CD14-positive monocyte (primary cell): ENCODE data around the gene RAPH1. TPM values are rescaled to one million over a fixed set of nuclear protein-coding genes. Genes with fewer than 3 reads are reported as not detected.

Experiments
- DNase-seq, 3 donors: peaks; one replicate each; pipeline ENCODE4 v3.0.0-alpha.2; 2011 to 2022
- H2AFZ ChIP-seq: 2 replicates; pipeline ENCODE4 v1.6.0; 2012; ENCODE audit warnings: mild to moderate bottlenecking, low read depth, low read length, inconsistent platforms; ENCODE audit not compliant: insufficient read depth, poor library complexity, severe bottlenecking
- H3K27ac ChIP-seq, 2 donors: 1 replicate in 1 of 2; 2 replicates in 1 of 2; pipeline ENCODE4 v1.5.1; 2012 to 2013; ENCODE audit warnings: low read length in 2 of 2, control low read depth in 1 of 2, inconsistent platforms in 1 of 2, low read depth in 1 of 2, mild to moderate bottlenecking in 1 of 2
- H3K27me3 ChIP-seq, 2 donors: one replicate each; pipeline versions ENCODE4 v1.6.0 to v1.6.1; 2011 to 2013; ENCODE audit warnings: low read length in 2 of 2; ENCODE audit not compliant: control insufficient read depth in 2 of 2, insufficient read depth in 2 of 2
- H3K36me3 ChIP-seq, 2 donors: replicated peaks in 1 of 2; 1 replicate in 1 of 2; 2 replicates in 1 of 2; pipeline versions ENCODE4 v1.5.1 to v1.6.1; 2012 to 2013; ENCODE audit warnings: low read length in 2 of 2, control low read depth in 1 of 2, inconsistent platforms in 1 of 2, mild to moderate bottlenecking in 1 of 2; ENCODE audit not compliant: insufficient read depth in 2 of 2, control insufficient read depth in 1 of 2
- H3K4me1 ChIP-seq, 2 donors: 1 replicate in 1 of 2; 2 replicates in 1 of 2; pipeline versions ENCODE4 v1.5.1 to v1.6.1; 2012 to 2013; ENCODE audit warnings: low read length in 2 of 2, control low read depth in 1 of 2, inconsistent platforms in 1 of 2, mild to moderate bottlenecking in 1 of 2, moderate library complexity in 1 of 2; ENCODE audit not compliant: insufficient read depth in 2 of 2, control insufficient read depth in 1 of 2
- H3K4me2 ChIP-seq: replicated peaks from 2 replicates; pipeline ENCODE3; 2012; ENCODE audit warnings: low read length, moderate library complexity, mild to moderate bottlenecking; ENCODE audit not compliant: poor library complexity, severe bottlenecking; ENCODE audit errors: extremely low read depth
- H3K4me3 ChIP-seq, 3 experiments: fragments of 200-600 bp in 1 of 3; sonication (generic) in 1 of 3; replicated peaks in 1 of 3; 1 replicate in 2 of 3; 2 replicates in 1 of 3; pipeline ENCODE4 v1.5.1; 2011 to 2013; ENCODE audit warnings: low read length in 3 of 3, mild to moderate bottlenecking in 3 of 3, control low read depth in 2 of 3, low read depth in 2 of 3, inconsistent platforms in 1 of 3, moderate library complexity in 1 of 3
- H3K79me2 ChIP-seq: 2 replicates; pipeline ENCODE4 v1.6.0; 2012; ENCODE audit warnings: mild to moderate bottlenecking, control low read depth, inconsistent platforms, low read length, moderate library complexity; ENCODE audit not compliant: insufficient read depth
- H3K9ac ChIP-seq: 2 replicates; pipeline ENCODE4 v1.6.0; 2017; ENCODE audit warnings: low read length, mild to moderate bottlenecking; ENCODE audit not compliant: insufficient read depth, poor library complexity, severe bottlenecking
- H3K9me3 ChIP-seq, 2 donors: replicated peaks in 1 of 2; 1 replicate in 1 of 2; 2 replicates in 1 of 2; pipeline versions ENCODE4 v1.5.1 to v1.6.1; 2012 to 2013; ENCODE audit warnings: low read length in 2 of 2, control low read depth in 1 of 2; ENCODE audit not compliant: control insufficient read depth in 1 of 2, insufficient read depth in 1 of 2
- H4K20me1 ChIP-seq: 2 replicates; pipeline ENCODE4 v1.6.0; 2012; ENCODE audit warnings: mild to moderate bottlenecking, low read length, control low read depth, moderate library complexity; ENCODE audit not compliant: insufficient read depth
- H3K27ac Mint-ChIP-seq, 7 donors: one replicate each; pipeline ENCODE4 v1.8.0; 2020; ENCODE audit warnings: mild to moderate bottlenecking in 7 of 7, mixed read lengths in 7 of 7, moderate library complexity in 6 of 7, inconsistent platforms in 2 of 7
- H3K27me3 Mint-ChIP-seq, 3 donors: one replicate each; pipeline ENCODE4 v1.8.0; 2021 to 2022; ENCODE audit warnings: low read depth in 3 of 3, mild to moderate bottlenecking in 3 of 3, mixed read lengths in 3 of 3, moderate library complexity in 3 of 3, inconsistent platforms in 1 of 3
- H3K36me3 Mint-ChIP-seq, 2 donors: one replicate each; pipeline ENCODE4 v1.8.0; 2020; ENCODE audit warnings: mixed read lengths in 2 of 2, inconsistent platforms in 1 of 2, mild to moderate bottlenecking in 1 of 2
- H3K4me1 Mint-ChIP-seq: one replicate; pipeline ENCODE4 v1.8.0; 2020; ENCODE audit warnings: mild to moderate bottlenecking, mixed read lengths
- H3K4me3 Mint-ChIP-seq, 2 donors: one replicate each; pipeline ENCODE4 v1.8.0; 2020; ENCODE audit warnings: mild to moderate bottlenecking in 2 of 2, mixed read lengths in 2 of 2, moderate library complexity in 1 of 2
- H3K9me3 Mint-ChIP-seq, 7 donors: one replicate each; pipeline ENCODE4 v1.8.0; 2020 to 2022; ENCODE audit warnings: mixed read lengths in 7 of 7, mild to moderate bottlenecking in 6 of 7, moderate library complexity in 6 of 7, inconsistent platforms in 2 of 7
- CTCF ChIP-seq: fragments of 200-600 bp; IDR thresholded peaks from one replicate; pipeline ENCODE4 v1.8.0; 2022; ENCODE audit warnings: antibody characterized with exemption, mild to moderate bottlenecking
- WGBS: methylation state at CpG from one replicate; pipeline ENCODE4 v1.1.5; 2013; ENCODE audit warnings: missing lambda C conversion rate; ENCODE audit not compliant: insufficient coverage; 5-methylcytosine and 5-hydroxymethylcytosine counted together
- intact Hi-C, 2 donors: fragments of 100-400 bp; cut with micrococcal nuclease; formaldehyde crosslinking; loops; one replicate each; pipeline versions ENCODE4 v1.15.0 to v1.15.1; 2023
- polyA plus RNA-seq, 3 donors: library from polyadenylated mRNA; depleted of rRNA in 1 of 3; unstranded in 2 of 3; stranded (reverse) in 1 of 3; fragments of 300-500 nt in 2 of 3; fragments of >200 nt in 1 of 3; fragmentation: Illumina TruSeq in 2 of 3; gene quantifications; 1 replicate in 2 of 3; 2 replicates in 1 of 3; pipeline ENCODE4 v1.2.3, GENCODE V29; 2012 to 2021

Gene RAPH1
- polyA plus RNA-seq, 3 donors = 3.8 to 5.1 (median 4.5) TPM

- H3K36me3 Mint-ChIP-seq = no peaks in the 10 kb centered on the region
- Histone ChIP-seq H3K79me2 (no peaks in the 10 kb centered on the region), H3K27ac (no peak overlapping the region), H3K36me3 (no peaks in the 10 kb centered on the region), H3K9ac (no peak overlapping the region), H3K9me3 (no peaks in the 10 kb centered on the region), H4K20me1 (no peaks in the 10 kb centered on the region), H3K4me3 (no peak overlapping the region), H3K4me1 (no peaks in the 10 kb centered on the region), H3K4me2 (no peak overlapping the region), H3K27me3 (no peaks in the 10 kb centered on the region), H2AFZ (no peak overlapping the region)
- no peak overlapping the region for H3K27ac Mint-ChIP-seq
- H3K27me3 Mint-ChIP-seq = peaks cover 0 to 3% (median 1%) of the 10 kb centered on the region in 3 donors
- H3K4me1 Mint-ChIP-seq = peaks cover 8% of the 10 kb centered on the region
- H3K4me3 Mint-ChIP-seq = no peak overlapping the region
- no peak for DNase-seq
- no CpG with 5 or more reads among the region's 1 CpG for WGBS
- no peaks in the 10 kb centered on the region for H3K9me3 Mint-ChIP-seq
- intact Hi-C loops = no loop called here
- no peak for TF ChIP-seq CTCF
Observed at GRCh38 chr2:203469546-203469945, 65.6 kb downstream of the RAPH1 start.

- no peaks in the 10 kb centered on the region for H3K79me2 ChIP-seq
- DNase-seq = no peak
- no peak overlapping the region for H3K4me2 ChIP-seq
- Mint-ChIP-seq H3K4me1 (peaks cover 6% of the 10 kb centered on the region), H3K27me3 (peaks cover 0 to 3% (median 2%) of the 10 kb centered on the region in 3 donors), H3K4me3 (no peak overlapping the region), H3K27ac (no peak overlapping the region), H3K36me3 (peaks cover 7% of the 10 kb centered on the region in 2 donors), H3K9me3 (no peaks in the 10 kb centered on the region)
- intact Hi-C loops = no loop called here
- H3K9me3 ChIP-seq = no peaks in the 10 kb centered on the region
- H3K27me3 ChIP-seq = no peaks in the 10 kb centered on the region
- no peak overlapping the region for H2AFZ ChIP-seq
- no peaks in the 10 kb centered on the region for H3K36me3 ChIP-seq
- no peak overlapping the region for H3K9ac ChIP-seq
- H3K4me1 ChIP-seq = no peaks in the 10 kb centered on the region
- H3K4me3 ChIP-seq = no peak overlapping the region
- H3K27ac ChIP-seq = no peak overlapping the region
- TF ChIP-seq CTCF = no peak
- H4K20me1 ChIP-seq = no peaks in the 10 kb centered on the region
Observed at GRCh38 chr2:203463266-203463678, 71.8 kb downstream of the RAPH1 start.
